H1 (cell line): ENCODE data around the gene GABRR2. TPM values are rescaled to one million over a fixed set of nuclear protein-coding genes. Genes with fewer than 3 reads are reported as not detected.

Experiments used
- BCL11A ChIP-seq, 2 experiments: IDR thresholded peaks; one replicate each; pipeline ENCODE4 v1.6.1; 2011; ENCODE audit warnings: low read depth in 2 of 2, low read length in 2 of 2, mild to moderate bottlenecking in 2 of 2
- polyA plus RNA-seq, 7 experiments: library from polyadenylated mRNA; depleted of rRNA in 3 of 7; stranded (reverse) in 5 of 7; unstranded in 2 of 7; fragments of >200 nt in 5 of 7; fragments of 200-250 nt in 2 of 7; gene quantifications; 1 replicate in 5 of 7; 2 replicates in 1 of 7; 4 replicates in 1 of 7; pipeline versions ENCODE4 v1.2.1 to v1.2.3, GENCODE V29; 2011 to 2013; ENCODE audit warnings: missing spikeins in 2 of 7, mixed read lengths in 2 of 7
- total RNA-seq: library from RNA; stranded (reverse); fragmentation: NEBNext Ultra II Directional; extraction: Animal tissue kit (Norgen Biotek cat#: 25700); gene quantifications from 2 replicates; pipeline ENCODE4 v1.2.1, GENCODE V29; 2021
- TF ChIP-seq, protein P1 (sequence below): IDR thresholded peaks from 2 replicates; pipeline ENCODE4 v1.6.1; 2012; ENCODE audit warnings: low read length, inconsistent platforms

Gene GABRR2
- total and polyA plus RNA-seq, 2 of the 8 experiments (the other 6 are each of a cell fraction or from before 2014, with no cell fraction given): not detected

DNA sequence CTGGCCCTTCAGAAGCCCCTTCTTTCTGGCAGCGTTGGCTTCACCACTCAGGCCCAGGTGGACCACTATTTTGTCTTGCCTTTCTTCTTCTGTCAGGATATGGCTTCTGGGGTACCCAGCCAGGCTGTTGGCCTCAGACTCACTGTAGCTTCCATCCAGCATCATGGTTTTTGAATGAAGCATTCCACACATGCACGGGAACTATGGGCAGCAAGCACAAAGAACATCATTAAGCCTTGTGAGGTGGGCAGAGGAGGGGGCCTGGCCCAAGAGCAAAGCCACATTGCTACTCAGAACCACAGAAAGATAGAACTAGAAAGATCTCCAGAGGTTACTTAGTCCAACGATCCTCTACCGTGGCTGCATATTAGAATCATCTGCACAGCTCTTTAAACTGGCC lies 57.3 kb downstream of the GABRR2 start (continued):
- TF ChIP-seq, protein P1, sequence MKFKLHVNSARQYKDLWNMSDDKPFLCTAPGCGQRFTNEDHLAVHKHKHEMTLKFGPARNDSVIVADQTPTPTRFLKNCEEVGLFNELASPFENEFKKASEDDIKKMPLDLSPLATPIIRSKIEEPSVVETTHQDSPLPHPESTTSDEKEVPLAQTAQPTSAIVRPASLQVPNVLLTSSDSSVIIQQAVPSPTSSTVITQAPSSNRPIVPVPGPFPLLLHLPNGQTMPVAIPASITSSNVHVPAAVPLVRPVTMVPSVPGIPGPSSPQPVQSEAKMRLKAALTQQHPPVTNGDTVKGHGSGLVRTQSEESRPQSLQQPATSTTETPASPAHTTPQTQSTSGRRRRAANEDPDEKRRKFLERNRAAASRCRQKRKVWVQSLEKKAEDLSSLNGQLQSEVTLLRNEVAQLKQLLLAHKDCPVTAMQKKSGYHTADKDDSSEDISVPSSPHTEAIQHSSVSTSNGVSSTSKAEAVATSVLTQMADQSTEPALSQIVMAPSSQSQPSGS: no peak
- TF ChIP-seq BCL11A (IDR thresholded peaks at IDR 0.05; ENCODE audit: low read depth in 2 of 2, low read length in 2 of 2): no peak
